GM23248 (cell line): ENCODE measurements around the gene IL31RA.

Source experiments
- EZH2 ChIP-seq: fragments of 200-600 bp; sonication (generic); IDR thresholded peaks from 2 replicates; pipeline ENCODE4 v1.6.1; 2018; ENCODE audit warnings: antibody characterized with exemption, mild to moderate bottlenecking; ENCODE audit not compliant: insufficient read depth, poor library complexity, severe bottlenecking
- EZH2phosphoT487 ChIP-seq: fragments of 200-600 bp; sonication (generic); IDR thresholded peaks from 2 replicates; pipeline ENCODE4 v1.6.1; 2018; ENCODE audit warnings: antibody characterized with exemption, moderate library complexity, mild to moderate bottlenecking, low read depth; ENCODE audit not compliant: insufficient read depth

- TF ChIP-seq EZH2: no peak
- no peak for TF ChIP-seq EZH2phosphoT487
These were observed 73.6 kb downstream of the IL31RA start for GRCh38 chr5:55924744-55925143.
